Endodermal cell (in vitro differentiated cells): ENCODE measurements around the gene HOXB1. TPM values are rescaled to one million over a fixed set of nuclear protein-coding genes. Genes with fewer than 3 reads are reported as not detected.

ENCODE experiments used
- DNase-seq: peaks from one replicate; pipeline ENCODE4 v3.0.0-alpha.2; 2017
- H3K27ac ChIP-seq: 2 replicates; pipeline ENCODE4 v1.5.1; 2013; ENCODE audit warnings: mild to moderate bottlenecking, low read depth, low read length, moderate library complexity
- H3K27me3 ChIP-seq: 2 replicates; pipeline ENCODE4 v1.6.1; 2013; ENCODE audit warnings: mild to moderate bottlenecking, low read length, moderate library complexity; ENCODE audit not compliant: insufficient read depth, control insufficient read depth, poor library complexity, severe bottlenecking
- H3K36me3 ChIP-seq: 2 replicates; pipeline ENCODE4 v1.7.0; 2013; ENCODE audit warnings: mild to moderate bottlenecking, low read length, moderate library complexity; ENCODE audit not compliant: control insufficient read depth, insufficient read depth
- H3K4me1 ChIP-seq: one replicate; pipeline ENCODE4 v1.7.0; 2013; ENCODE audit warnings: low read length; ENCODE audit not compliant: control insufficient read depth, insufficient read depth
- H3K4me3 ChIP-seq: 2 replicates; pipeline ENCODE4 v1.5.1; 2013; ENCODE audit warnings: mild to moderate bottlenecking, low read length, moderate library complexity
- H3K9ac ChIP-seq: 2 replicates; pipeline ENCODE4 v1.6.1; 2013; ENCODE audit warnings: mild to moderate bottlenecking, low read length, moderate library complexity; ENCODE audit not compliant: poor library complexity, severe bottlenecking; ENCODE audit errors: extremely low read depth
- H3K9me3 ChIP-seq: 2 replicates; pipeline ENCODE4 v1.6.1; 2013; ENCODE audit warnings: mild to moderate bottlenecking, low read length, moderate library complexity; ENCODE audit not compliant: control insufficient read depth
- H3K27ac Mint-ChIP-seq: 2 replicates; pipeline ENCODE4 v1.8.0; 2020; ENCODE audit warnings: mixed read lengths
- H3K27me3 Mint-ChIP-seq: 2 replicates; pipeline ENCODE4 v1.8.0; 2021; ENCODE audit warnings: mild to moderate bottlenecking, mixed read lengths; ENCODE audit not compliant: insufficient read depth
- H3K36me3 Mint-ChIP-seq: 2 replicates; pipeline ENCODE4 v1.8.0; 2020; ENCODE audit warnings: low read depth, mixed read lengths
- H3K4me1 Mint-ChIP-seq: 2 replicates; pipeline ENCODE4 v1.8.0; 2020; ENCODE audit warnings: mixed read lengths
- H3K4me3 Mint-ChIP-seq: 2 replicates; pipeline ENCODE4 v1.8.0; 2020; ENCODE audit warnings: mild to moderate bottlenecking, moderate library complexity, mixed read lengths
- H3K9me3 Mint-ChIP-seq: 2 replicates; pipeline ENCODE4 v1.8.0; 2020; ENCODE audit warnings: mild to moderate bottlenecking, mixed read lengths
- CTCF ChIP-seq: fragments of 200-600 bp; sonication (generic); conservative IDR thresholded peaks from 2 replicates; pipeline ENCODE4 v1.5.0; 2021; ENCODE audit warnings: antibody characterized with exemption, mild to moderate bottlenecking
- WGBS, 2 experiments: methylation state at CpG; one replicate each; pipeline versions ENCODE4 v1.1.5 to v1.1.7; 2013; ENCODE audit warnings: missing lambda C conversion rate in 2 of 2, mixed read lengths in 1 of 2; ENCODE audit not compliant: insufficient coverage in 1 of 2, insufficient read length in 1 of 2; 5-methylcytosine and 5-hydroxymethylcytosine counted together
- total RNA-seq, 2 donors: library from RNA; stranded (reverse); fragmentation: NEBNext Ultra II Directional in 1 of 2; extraction: Animal tissue kit (Norgen Biotek cat#: 25700) in 1 of 2; gene quantifications; 2 replicates in 1 of 2; 3 replicates in 1 of 2; pipeline ENCODE4 v1.2.1, GENCODE V29; 2021

Gene HOXB1
- total RNA-seq, 2 donors from 2014 or later, result not detected

GRCh38 chr17:48562934-48563333 lies 32.1 kb upstream of the HOXB1 start:
- Histone ChIP-seq H3K4me3 (no peak overlapping the region), H3K27ac (no peak overlapping the region), H3K9me3 (peaks cover 13% of the 10 kb centered on the region), H3K27me3 (peaks cover 99% of the 10 kb centered on the region), H3K9ac (no peak overlapping the region), H3K4me1 (no peaks in the 10 kb centered on the region), H3K36me3 (no peaks in the 10 kb centered on the region)
- H3K36me3 Mint-ChIP-seq, result no peaks in the 10 kb centered on the region
- DNase-seq, result no peak
- no peak for TF ChIP-seq CTCF
- no peaks in the 10 kb centered on the region for H3K9me3 Mint-ChIP-seq
- H3K27ac Mint-ChIP-seq, result no peak overlapping the region
- H3K4me3 Mint-ChIP-seq, result no peak overlapping the region
- no peaks in the 10 kb centered on the region for H3K4me1 Mint-ChIP-seq
- H3K27me3 Mint-ChIP-seq, result peaks cover 61% of the 10 kb centered on the region
- 6 to 39% methylated on average over 2 to 5 of the region's 5 CpGs for WGBS, 2 experiments

GRCh38 chr17:48561884-48562810 lies 31.3 kb upstream of the HOXB1 start:
- peaks cover 69% of the 10 kb centered on the region for H3K27me3 Mint-ChIP-seq
- H3K27ac Mint-ChIP-seq, result no peak overlapping the region
- no peak overlapping the region for H3K4me3 Mint-ChIP-seq
- WGBS, 2 experiments, result 44 to 48% methylated on average over 10 to 14 of the region's 15 CpGs
- no peaks in the 10 kb centered on the region for H3K4me1 ChIP-seq
- peak; percentile 54 for TF ChIP-seq CTCF
- no peaks in the 10 kb centered on the region for H3K9me3 Mint-ChIP-seq
- no peak for DNase-seq
- H3K4me1 Mint-ChIP-seq, result no peaks in the 10 kb centered on the region
- peaks cover 10% of the 10 kb centered on the region for H3K9me3 ChIP-seq
- no peaks in the 10 kb centered on the region for H3K36me3 Mint-ChIP-seq
- no peak overlapping the region for H3K27ac ChIP-seq
- peaks cover 99% of the 10 kb centered on the region for H3K27me3 ChIP-seq
- no peak overlapping the region for H3K9ac ChIP-seq
- H3K4me3 ChIP-seq, result no peak overlapping the region
- H3K36me3 ChIP-seq, result no peaks in the 10 kb centered on the region

DNA sequence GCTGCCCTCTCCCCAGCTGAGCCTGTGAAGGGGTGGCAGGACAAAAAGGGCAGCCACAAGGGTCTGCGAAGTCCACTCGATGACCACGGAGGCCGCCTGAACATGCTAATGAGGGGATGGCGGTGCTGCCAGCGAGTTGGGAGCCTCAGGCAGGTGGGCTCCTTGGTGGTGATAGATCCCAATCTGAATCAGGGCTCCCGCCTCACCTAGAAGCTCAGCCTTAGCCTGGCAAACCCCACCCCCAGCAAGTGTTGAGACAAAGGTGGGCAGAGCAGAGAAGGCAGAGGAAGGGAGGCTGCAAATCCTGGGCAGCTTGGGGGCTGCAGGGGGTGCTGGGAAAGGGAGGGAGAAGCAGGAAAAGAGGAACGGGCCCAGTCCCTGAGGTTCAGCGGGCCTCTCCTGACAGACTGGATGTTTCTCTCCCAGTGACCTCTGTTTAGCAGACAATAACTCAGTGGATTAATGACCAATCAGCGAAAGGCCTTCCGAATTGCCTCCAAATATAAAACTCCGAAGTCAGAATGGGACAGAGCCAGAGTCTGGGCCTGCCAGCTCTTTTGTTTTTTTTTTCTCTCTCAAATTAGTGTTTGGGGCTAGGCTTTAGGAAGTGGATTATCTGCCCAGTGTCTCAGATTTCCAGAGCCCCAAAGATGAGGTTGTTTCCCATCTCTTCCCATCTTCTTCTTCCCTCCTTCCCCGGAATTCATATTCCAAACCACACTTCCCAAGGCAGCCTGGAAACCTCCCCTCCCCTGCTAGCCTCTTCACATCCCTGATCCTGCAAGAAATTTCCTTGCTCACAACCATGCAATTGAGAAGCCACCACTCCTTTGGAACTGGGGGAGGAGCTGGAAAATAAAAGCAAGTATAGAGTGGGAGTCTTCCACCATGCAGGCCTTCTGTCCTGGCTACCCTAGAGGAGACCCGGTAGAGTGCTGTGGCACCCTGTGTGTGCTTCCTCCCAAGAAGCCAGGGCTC lies 29.3 kb upstream of the HOXB1 start:
- WGBS, 2 experiments, result 21 to 24% methylated on average over 10 to 14 of the region's 14 CpGs

More for the DNA sequence above, 29.3 kb upstream of the HOXB1 start:
- Mint-ChIP-seq H3K36me3 (no peaks in the 10 kb centered on the region), H3K27ac (no peak overlapping the region), H3K4me3 (no peak overlapping the region), H3K9me3 (no peaks in the 10 kb centered on the region), H3K4me1 (peaks cover 2% of the 10 kb centered on the region), H3K27me3 (peaks cover 88% of the 10 kb centered on the region)
- Histone ChIP-seq H3K4me1 (no peaks in the 10 kb centered on the region), H3K27ac (no peak overlapping the region), H3K9me3 (no peaks in the 10 kb centered on the region), H3K36me3 (no peaks in the 10 kb centered on the region), H3K4me3 (no peak overlapping the region), H3K9ac (no peak overlapping the region), H3K27me3 (peaks cover 99% of the 10 kb centered on the region)
- no peak for TF ChIP-seq CTCF
- peak; percentile 70 for DNase-seq
